ENCODE data around the gene DNAI1.

The DNAI1 gene

DNA sequence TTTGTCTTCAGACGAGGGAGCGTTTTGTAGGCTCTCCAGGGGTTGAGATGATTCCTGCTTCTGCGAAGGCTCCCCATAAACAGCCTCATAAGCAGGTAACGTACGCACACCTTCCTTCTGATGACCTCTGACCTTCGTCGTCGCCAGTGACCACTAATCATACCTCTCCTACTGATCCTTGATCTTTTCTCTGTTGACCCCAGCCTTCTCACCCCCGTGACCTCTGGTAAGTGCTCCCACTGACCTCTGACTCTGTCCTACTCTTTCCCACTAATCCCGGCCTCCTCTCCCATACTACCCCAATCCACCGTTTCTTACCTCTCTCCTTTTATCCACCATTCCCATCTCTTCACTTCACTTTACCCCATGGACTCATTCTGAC lies 345 bp downstream of the DNAI1 start:
- TF ChIP-seq NFIC (IDR thresholded peaks at IDR 0.05) (no peak), TAF1 (IDR thresholded peaks at IDR 0.05; ENCODE audit: low read depth) (no peak), CEBPB (IDR thresholded peaks at IDR 0.05) (no peak), RAD21 (IDR thresholded peaks at IDR 0.05; ENCODE audit: low read depth) (no peak)
- TF ChIP-seq, protein P1, sequence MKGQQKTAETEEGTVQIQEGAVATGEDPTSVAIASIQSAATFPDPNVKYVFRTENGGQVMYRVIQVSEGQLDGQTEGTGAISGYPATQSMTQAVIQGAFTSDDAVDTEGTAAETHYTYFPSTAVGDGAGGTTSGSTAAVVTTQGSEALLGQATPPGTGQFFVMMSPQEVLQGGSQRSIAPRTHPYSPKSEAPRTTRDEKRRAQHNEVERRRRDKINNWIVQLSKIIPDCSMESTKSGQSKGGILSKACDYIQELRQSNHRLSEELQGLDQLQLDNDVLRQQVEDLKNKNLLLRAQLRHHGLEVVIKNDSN (IDR thresholded peaks at IDR 0.05), result no peak

DNA sequence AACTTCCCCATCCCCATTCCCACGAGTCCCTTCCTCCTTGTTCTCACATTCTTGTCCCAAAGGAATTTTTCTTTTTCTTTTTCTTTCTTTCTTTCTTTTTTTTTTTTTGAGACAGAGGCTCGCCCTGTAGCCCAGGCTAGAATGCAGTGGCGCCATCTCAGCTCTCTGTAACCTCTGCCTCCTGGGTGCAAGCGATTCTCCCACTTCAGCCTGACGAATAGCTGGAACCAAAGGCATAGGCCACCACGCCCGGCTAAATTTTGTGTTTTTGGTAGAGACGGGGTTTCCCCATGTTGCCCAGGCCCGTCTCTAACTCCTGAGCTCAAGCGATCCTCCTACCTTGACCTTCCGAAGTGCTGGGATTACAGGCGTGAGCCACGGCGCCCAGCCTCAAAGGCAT lies 751 bp downstream of the DNAI1 start:
- TF ChIP-seq ZBTB7A (IDR thresholded peaks at IDR 0.05; ENCODE audit: low read depth) (no peak), EP300 (IDR thresholded peaks at IDR 0.05; ENCODE audit: borderline replicate concordance) (no peak), TEAD4 (IDR thresholded peaks at IDR 0.05) (no peak), FOXM1 (IDR thresholded peaks at IDR 0.05; ENCODE audit: borderline replicate concordance, low read depth) (no peak), RAD21 (IDR thresholded peaks at IDR 0.05; ENCODE audit: low read depth) (no peak), TAF1 (IDR thresholded peaks at IDR 0.05; ENCODE audit: low read depth) (no peak), YY1 (IDR thresholded peaks at IDR 0.05; ENCODE audit: low read depth) (no peak), CEBPB (IDR thresholded peaks at IDR 0.05) (no peak), CREB1 (IDR thresholded peaks at IDR 0.05; ENCODE audit: low read depth) (no peak), TCF12 (IDR thresholded peaks at IDR 0.05; ENCODE audit: low read depth) (no peak), EGR1 (IDR thresholded peaks at IDR 0.05) (no peak), NFIC (IDR thresholded peaks at IDR 0.05) (no peak)
- TF ChIP-seq, protein P1 (IDR thresholded peaks at IDR 0.05), result no peak
- TF ChIP-seq, protein P2, sequence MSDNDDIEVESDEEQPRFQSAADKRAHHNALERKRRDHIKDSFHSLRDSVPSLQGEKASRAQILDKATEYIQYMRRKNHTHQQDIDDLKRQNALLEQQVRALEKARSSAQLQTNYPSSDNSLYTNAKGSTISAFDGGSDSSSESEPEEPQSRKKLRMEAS (IDR thresholded peaks at IDR 0.05), result no peak
- TF ChIP-seq, protein P3, sequence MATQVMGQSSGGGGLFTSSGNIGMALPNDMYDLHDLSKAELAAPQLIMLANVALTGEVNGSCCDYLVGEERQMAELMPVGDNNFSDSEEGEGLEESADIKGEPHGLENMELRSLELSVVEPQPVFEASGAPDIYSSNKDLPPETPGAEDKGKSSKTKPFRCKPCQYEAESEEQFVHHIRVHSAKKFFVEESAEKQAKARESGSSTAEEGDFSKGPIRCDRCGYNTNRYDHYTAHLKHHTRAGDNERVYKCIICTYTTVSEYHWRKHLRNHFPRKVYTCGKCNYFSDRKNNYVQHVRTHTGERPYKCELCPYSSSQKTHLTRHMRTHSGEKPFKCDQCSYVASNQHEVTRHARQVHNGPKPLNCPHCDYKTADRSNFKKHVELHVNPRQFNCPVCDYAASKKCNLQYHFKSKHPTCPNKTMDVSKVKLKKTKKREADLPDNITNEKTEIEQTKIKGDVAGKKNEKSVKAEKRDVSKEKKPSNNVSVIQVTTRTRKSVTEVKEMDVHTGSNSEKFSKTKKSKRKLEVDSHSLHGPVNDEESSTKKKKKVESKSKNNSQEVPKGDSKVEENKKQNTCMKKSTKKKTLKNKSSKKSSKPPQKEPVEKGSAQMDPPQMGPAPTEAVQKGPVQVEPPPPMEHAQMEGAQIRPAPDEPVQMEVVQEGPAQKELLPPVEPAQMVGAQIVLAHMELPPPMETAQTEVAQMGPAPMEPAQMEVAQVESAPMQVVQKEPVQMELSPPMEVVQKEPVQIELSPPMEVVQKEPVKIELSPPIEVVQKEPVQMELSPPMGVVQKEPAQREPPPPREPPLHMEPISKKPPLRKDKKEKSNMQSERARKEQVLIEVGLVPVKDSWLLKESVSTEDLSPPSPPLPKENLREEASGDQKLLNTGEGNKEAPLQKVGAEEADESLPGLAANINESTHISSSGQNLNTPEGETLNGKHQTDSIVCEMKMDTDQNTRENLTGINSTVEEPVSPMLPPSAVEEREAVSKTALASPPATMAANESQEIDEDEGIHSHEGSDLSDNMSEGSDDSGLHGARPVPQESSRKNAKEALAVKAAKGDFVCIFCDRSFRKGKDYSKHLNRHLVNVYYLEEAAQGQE (IDR thresholded peaks at IDR 0.05; ENCODE audit: low read depth), result no peak

DNA sequence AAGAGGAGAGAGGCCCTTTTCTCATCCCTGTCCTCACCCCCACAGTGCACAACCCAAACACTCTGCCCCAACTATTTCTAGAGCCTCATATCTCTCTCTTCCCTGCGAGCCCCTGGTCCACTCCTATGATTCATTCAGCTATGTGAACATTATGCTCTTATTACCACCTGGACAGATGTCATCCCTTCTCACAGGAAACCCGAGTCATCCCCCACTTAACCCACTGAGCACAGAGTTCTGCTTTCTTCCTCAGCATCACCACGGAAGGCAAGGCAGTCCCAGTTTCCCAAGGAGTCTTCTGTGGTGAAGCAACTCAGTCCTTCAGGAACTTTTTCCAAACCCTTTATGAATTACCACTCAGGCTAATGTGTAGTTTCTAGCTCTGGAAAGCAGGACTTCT lies 1.3 kb downstream of the DNAI1 start:
- TF ChIP-seq, protein P1 (IDR thresholded peaks at IDR 0.05), result no peak
- TF ChIP-seq TAF1 (IDR thresholded peaks at IDR 0.05; ENCODE audit: low read depth) (no peak), CEBPB (IDR thresholded peaks at IDR 0.05) (no peak), EGR1 (IDR thresholded peaks at IDR 0.05) (no peak), ZBTB7A (IDR thresholded peaks at IDR 0.05; ENCODE audit: low read depth) (no peak), TEAD4 (IDR thresholded peaks at IDR 0.05) (no peak), RAD21 (IDR thresholded peaks at IDR 0.05; ENCODE audit: low read depth) (no peak), FOXM1 (IDR thresholded peaks at IDR 0.05; ENCODE audit: borderline replicate concordance, low read depth) (no peak), YY1 (IDR thresholded peaks at IDR 0.05; ENCODE audit: low read depth) (no peak), NFIC (IDR thresholded peaks at IDR 0.05) (no peak)
- TF ChIP-seq, protein P2 (IDR thresholded peaks at IDR 0.05), result no peak

DNA sequence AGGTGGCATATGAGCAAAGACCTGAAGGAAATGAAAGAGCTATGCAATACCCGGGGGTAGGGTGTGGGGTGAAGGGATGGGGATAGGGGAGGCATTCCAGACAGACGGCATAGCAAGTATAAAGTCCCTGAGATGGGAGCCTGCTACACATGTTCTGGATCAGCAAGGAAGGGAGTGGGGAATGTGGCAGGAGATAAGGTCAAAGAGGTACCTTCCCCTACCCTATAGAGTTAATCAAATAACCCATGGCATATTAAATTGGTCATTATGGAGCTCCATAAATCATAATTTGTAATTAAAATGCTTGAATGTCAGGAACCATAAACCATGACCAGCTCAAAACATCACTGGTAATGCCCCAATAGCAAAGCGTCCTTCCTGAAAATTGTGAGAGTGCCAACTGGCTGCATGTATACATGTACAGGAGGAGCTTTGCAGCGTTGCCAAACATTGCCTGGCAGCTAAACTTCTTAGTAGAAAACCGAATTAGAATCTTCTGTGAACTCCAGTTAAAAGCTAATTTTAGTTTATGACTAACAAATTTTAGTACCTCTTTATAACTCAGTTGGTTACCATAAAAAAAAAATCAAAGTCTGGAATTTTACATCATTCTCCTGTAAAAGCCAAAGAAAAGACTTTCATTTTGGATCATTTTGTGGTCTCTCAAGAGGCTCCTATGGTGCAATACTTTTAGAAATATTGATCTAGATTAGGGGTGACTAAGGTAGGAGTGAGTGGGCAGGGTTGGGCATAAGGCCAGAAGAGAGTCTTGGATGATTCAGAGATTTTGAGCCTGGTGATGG lies 4.7 kb downstream of the DNAI1 start:
- TF ChIP-seq, protein P1 (IDR thresholded peaks at IDR 0.05), result no peak
- TF ChIP-seq TAF1 (IDR thresholded peaks at IDR 0.05; ENCODE audit: low read depth), result no peak
- TF ChIP-seq ZBTB7A (IDR thresholded peaks at IDR 0.05; ENCODE audit: low read depth), result no peak
- no peak for TF ChIP-seq EGR1 (IDR thresholded peaks at IDR 0.05)
- no peak for TF ChIP-seq CREB1 (IDR thresholded peaks at IDR 0.05; ENCODE audit: low read depth)
- no peak for TF ChIP-seq RAD21 (IDR thresholded peaks at IDR 0.05; ENCODE audit: low read depth)
- no peak for TF ChIP-seq FOXM1 (IDR thresholded peaks at IDR 0.05; ENCODE audit: borderline replicate concordance, low read depth)
- no peak for TF ChIP-seq YY1 (IDR thresholded peaks at IDR 0.05; ENCODE audit: low read depth)
- TF ChIP-seq TEAD4 (IDR thresholded peaks at IDR 0.05), result no peak
- TF ChIP-seq, protein P2 (IDR thresholded peaks at IDR 0.05), result no peak
- TF ChIP-seq NFIC (IDR thresholded peaks at IDR 0.05), result no peak
- TF ChIP-seq CEBPB (IDR thresholded peaks at IDR 0.05), result no peak
- TF ChIP-seq EP300 (IDR thresholded peaks at IDR 0.05; ENCODE audit: borderline replicate concordance), result no peak
- no peak for TF ChIP-seq TCF12 (IDR thresholded peaks at IDR 0.05; ENCODE audit: low read depth)
- TF ChIP-seq, protein P3 (IDR thresholded peaks at IDR 0.05; ENCODE audit: low read depth), result no peak
